ENCODE data around the gene C1orf232.

The C1orf232 gene

DNA sequence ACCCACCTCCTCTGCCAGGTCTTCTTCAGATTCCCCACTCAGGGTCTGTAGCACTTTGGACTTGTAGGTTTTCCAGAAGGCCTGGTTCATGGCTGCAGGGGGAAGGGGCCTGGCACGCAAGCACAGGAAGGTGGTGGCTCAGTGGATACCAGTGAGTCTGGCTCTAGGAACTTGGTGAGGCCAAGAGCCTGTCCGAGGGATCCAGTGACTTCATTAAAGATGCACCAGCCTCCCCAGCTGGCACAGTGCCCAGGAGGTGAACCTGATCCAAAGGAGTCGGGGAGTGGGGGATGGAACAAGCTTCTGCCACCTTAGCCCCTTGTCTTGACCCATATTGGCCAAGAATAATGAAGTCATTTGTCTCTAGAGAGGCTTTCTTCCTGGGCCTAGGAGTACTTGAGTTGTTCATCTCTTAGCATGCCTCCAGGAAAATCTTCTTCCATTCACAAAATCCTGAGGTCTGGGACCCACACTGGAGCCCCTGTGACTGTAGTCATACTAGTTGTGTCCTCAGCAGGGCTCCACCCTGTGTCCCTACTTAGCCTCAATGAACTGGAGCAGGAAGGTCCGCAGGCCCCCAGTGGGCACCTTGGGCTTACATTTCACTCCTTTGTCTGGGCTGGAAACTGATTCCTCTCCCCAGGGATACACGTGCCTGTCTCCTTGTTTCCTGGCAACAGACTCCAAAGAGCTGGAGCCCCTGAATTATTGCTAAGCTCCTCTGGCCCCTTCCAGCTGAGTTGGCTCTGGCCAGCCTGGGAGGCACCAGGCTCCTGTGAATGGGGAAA lies at the start of gene C1orf232:
C1orf232 (minus strand) TSS at position 554 of the 788 bp plus-strand sequence; CDS start at position 90, 464 bp downstream.
- Mint-ChIP-seq H3K9me3 (no peaks in the 10 kb centered on the region), H3K36me3 (peaks cover 5% of the 10 kb centered on the region), H3K4me3 (peak within 1 kb of the TSS; percentile 96), H3K27ac (peak within 1 kb of the TSS; percentile 91), H3K4me1 (peaks cover 3% of the 10 kb centered on the region), H3K27me3 (no peaks in the 10 kb centered on the region)

DNA sequence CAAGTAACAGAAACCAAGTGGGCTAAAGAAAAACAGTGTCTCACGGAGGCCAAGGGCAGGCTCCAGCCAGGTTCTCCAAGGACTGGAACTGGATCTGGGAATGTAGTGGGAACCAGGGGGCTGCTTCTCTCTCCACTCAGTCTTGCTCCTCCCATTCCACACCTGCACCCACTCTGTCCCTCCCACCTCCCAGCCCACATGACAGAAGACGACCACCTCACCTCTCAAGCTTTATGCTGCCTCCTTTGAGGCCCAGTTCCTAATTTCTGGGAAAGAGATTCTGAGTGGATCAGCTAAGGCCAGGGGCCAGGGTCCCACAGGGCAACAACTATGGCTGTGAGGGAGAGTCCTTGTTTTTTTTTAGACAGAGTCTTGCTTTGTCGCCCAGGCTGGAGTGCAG lies 46.5 kb upstream of the C1orf232 start:
- no peaks in the 10 kb centered on the region for H3K27me3 Mint-ChIP-seq
- no peaks in the 10 kb centered on the region for H3K9me3 Mint-ChIP-seq
- H3K36me3 Mint-ChIP-seq = no peaks in the 10 kb centered on the region
- no peaks in the 10 kb centered on the region for H3K4me1 Mint-ChIP-seq
- no peak overlapping the region for H3K27ac Mint-ChIP-seq
- no peak overlapping the region for H3K4me3 Mint-ChIP-seq

DNA sequence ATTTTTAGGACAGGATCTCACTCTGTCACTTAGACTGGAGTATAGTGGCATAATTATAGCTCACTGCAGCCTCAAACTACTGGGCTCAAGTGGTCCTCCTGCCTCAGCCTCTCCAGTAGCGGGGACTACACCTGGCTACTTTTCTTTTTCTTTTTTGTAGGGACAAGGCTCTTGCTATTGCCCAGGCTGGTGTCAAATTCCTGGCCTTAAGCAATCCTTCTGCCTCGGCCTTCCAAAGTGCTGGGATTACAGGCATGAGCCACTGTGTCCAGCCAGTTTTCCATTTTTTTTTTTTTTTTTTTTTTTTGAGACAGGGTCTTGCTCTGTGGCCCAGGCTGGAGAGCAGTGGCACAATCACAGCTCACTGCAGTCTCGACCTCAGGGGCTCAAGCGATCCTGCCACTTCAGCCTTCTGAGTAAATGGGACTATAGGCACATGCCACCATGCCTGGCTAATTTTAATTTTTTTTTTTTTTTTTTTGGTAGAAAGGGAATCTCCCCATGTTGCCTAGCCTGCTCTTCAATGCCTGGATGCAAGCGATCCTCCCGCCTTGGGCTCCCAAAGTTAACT lies 44.7 kb upstream of the C1orf232 start:
- no peak overlapping the region for H3K4me3 Mint-ChIP-seq
- H3K4me1 Mint-ChIP-seq = no peaks in the 10 kb centered on the region
- H3K9me3 Mint-ChIP-seq = no peaks in the 10 kb centered on the region
- no peaks in the 10 kb centered on the region for H3K36me3 Mint-ChIP-seq
- no peaks in the 10 kb centered on the region for H3K27me3 Mint-ChIP-seq
- H3K27ac Mint-ChIP-seq = no peak overlapping the region

DNA sequence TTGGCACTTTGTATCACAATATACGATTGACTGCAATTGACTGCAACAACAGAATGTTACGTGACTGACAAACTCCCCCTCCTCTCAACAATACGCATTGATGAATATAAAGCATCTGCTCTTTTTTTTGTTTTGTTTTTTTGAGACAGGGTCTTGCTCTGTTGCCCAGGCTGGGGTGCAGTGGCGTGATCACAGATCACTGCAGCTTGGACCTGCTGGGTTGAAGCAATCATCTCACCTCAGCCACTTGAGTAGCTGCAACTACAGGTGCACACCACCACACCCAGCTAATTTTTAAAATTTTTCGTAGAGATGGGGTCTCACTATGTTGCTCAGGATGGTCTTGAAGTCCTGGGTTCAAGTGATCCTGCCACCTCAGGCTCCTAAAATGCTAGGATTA lies 44.0 kb upstream of the C1orf232 start:
- no peaks in the 10 kb centered on the region for H3K4me1 Mint-ChIP-seq
- no peak overlapping the region for H3K4me3 Mint-ChIP-seq
- H3K27ac Mint-ChIP-seq = no peak overlapping the region
- H3K9me3 Mint-ChIP-seq = no peaks in the 10 kb centered on the region
- no peaks in the 10 kb centered on the region for H3K27me3 Mint-ChIP-seq
- no peaks in the 10 kb centered on the region for H3K36me3 Mint-ChIP-seq

DNA sequence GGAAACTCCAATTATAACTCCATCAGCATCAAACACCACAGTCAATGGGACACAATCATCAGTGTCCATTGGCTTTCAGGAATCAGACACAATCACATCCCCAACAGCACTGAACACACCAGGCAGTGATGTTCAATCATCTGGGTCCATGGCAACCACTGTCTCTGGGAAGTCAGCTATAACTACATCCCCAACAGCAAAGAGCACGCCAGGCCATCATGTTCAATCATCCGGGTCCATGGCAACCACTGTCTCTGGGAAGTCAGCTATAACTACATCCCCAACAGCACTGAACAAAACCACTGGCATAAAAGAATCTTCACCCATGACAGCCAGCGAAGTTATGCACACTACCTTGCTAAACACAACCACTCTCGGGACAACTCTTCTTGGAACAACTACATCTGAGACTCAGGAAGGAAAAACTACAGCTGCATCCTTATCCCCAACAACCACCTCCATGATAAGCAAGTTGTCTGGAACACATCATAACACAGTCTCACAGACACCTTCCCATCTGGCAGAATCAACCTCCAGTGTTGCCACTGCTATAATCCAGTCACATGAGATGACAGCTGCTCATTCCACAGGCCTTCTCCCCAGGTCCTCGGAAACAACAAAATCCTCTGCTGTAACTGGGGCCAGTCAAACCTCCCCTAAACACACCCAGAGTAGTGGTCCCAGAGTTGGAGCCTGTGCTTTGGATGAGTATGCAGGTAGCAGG lies 41.5 kb upstream of the C1orf232 start:
- H3K4me1 Mint-ChIP-seq = no peaks in the 10 kb centered on the region
- H3K9me3 Mint-ChIP-seq = no peaks in the 10 kb centered on the region
- no peak overlapping the region for H3K4me3 Mint-ChIP-seq
- no peaks in the 10 kb centered on the region for H3K27me3 Mint-ChIP-seq
- no peaks in the 10 kb centered on the region for H3K36me3 Mint-ChIP-seq
- no peak overlapping the region for H3K27ac Mint-ChIP-seq

DNA sequence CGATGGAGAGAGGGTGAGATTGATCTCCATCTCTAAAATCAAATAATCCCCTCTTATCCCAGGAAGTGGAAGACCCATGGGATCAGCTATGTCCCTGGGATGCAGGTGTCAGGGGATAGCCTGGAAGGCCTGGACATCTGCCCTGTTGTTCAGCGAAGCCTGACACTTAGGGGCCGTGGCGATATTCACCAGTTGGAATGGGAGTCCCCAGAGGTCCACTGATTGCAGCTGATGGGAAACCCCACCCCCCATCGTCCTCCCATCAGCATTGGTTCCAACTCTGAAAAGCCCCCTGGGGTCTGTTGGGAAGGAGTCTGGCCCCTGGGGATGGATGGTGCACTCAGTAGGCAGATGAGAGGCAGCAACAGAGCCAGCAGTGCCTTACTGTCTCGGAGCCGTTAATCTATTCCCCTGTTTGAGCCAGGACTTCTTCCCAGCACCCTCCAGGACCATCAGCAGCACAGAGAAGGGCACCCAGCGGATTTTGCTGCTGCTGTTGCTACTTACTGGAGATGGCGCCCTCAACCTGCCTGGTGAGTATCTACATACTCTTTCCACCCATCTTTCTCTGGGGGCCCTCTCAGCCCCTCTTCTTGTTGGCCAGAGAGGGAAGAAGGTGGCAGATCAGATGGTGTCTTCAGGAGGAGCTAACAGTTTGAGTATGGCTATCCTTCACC lies 35.0 kb upstream of the C1orf232 start:
- no peaks in the 10 kb centered on the region for H3K9me3 Mint-ChIP-seq
- no peaks in the 10 kb centered on the region for H3K27me3 Mint-ChIP-seq
- H3K4me1 Mint-ChIP-seq = peaks cover 39% of the 10 kb centered on the region
- no peaks in the 10 kb centered on the region for H3K36me3 Mint-ChIP-seq
- no peak overlapping the region for H3K27ac Mint-ChIP-seq
- H3K4me3 Mint-ChIP-seq = no peak overlapping the region

DNA sequence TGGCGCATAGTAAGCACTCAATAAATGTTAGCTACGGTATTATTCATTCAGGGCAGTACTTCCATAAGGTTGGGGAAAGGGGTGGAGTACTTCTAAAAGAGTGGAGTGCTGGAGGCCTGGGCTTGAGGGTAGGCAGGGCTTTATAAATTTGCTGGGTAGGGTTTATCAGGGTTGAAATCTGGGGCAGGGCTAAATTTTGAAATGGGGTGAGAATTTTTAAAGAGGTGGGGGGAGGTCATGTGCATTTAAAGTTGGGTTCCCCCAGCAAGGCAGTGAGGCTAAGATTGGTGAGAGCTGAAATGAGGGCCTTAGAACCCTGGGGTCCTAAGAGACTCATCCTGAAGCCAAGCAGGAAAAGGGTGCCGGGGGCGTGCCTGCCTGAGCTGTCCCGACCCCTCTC lies 31.6 kb upstream of the C1orf232 start:
- Mint-ChIP-seq H3K9me3 (no peaks in the 10 kb centered on the region), H3K4me3 (no peak overlapping the region), H3K27ac (no peak overlapping the region), H3K36me3 (no peaks in the 10 kb centered on the region), H3K4me1 (peaks cover 39% of the 10 kb centered on the region), H3K27me3 (no peaks in the 10 kb centered on the region)

DNA sequence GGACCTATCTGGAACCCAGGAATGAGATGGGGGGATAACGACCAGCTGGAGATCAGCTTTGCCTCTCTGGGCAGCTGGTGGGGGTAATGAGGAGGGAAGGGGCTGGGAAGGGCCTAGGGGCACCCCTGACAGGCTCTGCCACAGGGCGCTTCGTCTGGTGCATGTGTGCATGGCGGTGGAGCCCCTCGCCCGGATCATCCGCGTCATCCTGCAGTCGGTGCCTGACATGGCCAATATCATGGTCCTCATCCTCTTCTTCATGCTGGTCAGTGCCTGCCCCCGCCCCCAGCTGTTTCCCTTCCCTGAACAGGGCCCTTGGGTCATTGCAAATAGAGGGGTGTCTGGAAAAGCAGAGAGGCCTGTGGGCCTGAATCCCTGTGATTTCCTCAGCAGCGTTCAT lies 29.1 kb upstream of the C1orf232 start:
- H3K4me1 Mint-ChIP-seq = peaks cover 39% of the 10 kb centered on the region
- H3K4me3 Mint-ChIP-seq = no peak overlapping the region
- no peaks in the 10 kb centered on the region for H3K36me3 Mint-ChIP-seq
- H3K27ac Mint-ChIP-seq = no peak overlapping the region
- H3K9me3 Mint-ChIP-seq = no peaks in the 10 kb centered on the region
- no peaks in the 10 kb centered on the region for H3K27me3 Mint-ChIP-seq

DNA sequence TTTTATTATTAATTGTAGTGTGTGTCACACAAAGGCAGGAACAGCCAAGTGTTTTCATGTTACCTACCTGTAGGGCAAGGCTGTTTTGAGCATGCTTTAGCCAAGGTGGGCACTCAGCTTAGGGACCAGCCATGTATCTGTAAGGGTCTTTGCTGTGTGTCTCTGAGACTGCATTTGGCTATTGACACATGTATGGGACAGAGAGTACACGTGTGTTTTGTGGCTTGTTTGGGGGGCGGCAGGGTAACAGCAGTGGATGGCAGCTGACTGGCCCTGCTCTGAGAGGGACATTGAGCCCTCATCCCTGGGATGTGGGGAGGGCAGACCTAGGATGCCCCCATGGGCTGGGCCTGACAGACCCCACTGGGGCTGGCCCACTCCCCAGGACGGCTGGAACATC lies 28.5 kb upstream of the C1orf232 start:
- no peaks in the 10 kb centered on the region for H3K27me3 Mint-ChIP-seq
- H3K36me3 Mint-ChIP-seq = no peaks in the 10 kb centered on the region
- H3K4me3 Mint-ChIP-seq = no peak overlapping the region
- H3K9me3 Mint-ChIP-seq = no peaks in the 10 kb centered on the region
- H3K4me1 Mint-ChIP-seq = peaks cover 33% of the 10 kb centered on the region
- no peak overlapping the region for H3K27ac Mint-ChIP-seq

DNA sequence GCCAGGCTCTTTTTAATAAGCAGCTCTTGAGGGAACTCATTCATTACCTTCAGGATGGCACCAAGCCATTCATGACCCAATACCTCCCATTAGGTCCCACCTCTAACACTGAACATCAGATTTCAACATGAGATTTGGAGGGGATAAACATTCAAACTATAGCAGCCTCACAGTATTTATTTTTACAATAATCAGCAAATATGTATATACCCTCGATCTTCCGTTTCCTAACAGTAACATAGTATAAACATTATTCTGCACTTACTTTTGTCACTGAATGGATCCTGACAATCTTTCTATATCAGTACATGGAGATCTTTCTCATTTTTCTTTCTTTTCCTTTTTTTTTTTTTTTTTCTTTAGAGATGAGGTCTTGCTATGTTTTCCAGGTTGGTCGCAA lies 27.0 kb upstream of the C1orf232 start:
- Mint-ChIP-seq H3K27me3 (no peaks in the 10 kb centered on the region), H3K36me3 (no peaks in the 10 kb centered on the region), H3K9me3 (no peaks in the 10 kb centered on the region), H3K4me3 (no peak overlapping the region), H3K27ac (no peak overlapping the region), H3K4me1 (peaks cover 29% of the 10 kb centered on the region)

DNA sequence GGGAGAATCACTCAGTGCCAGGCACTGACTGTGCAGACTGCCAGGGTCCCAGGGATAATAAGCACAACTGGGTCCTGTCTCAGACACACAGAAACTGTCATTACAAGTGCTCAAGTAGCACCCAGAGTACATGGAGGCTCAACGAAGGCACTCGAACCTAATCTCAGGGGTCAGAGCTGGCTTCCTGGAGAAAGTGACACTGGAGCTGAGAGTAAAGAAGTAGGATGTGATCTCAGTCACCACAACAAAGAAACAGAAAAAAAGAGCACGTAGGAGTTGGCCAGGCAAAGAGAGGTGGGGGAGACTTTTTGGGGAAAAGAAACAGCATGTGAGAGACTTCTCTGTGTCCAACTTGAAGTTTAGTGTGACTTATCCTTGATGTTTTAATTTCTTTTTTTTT lies 23.0 kb upstream of the C1orf232 start:
- Mint-ChIP-seq H3K9me3 (no peaks in the 10 kb centered on the region), H3K4me3 (peak overlapping the region; percentile 34), H3K4me1 (peaks cover 23% of the 10 kb centered on the region), H3K27ac (no peak overlapping the region), H3K27me3 (no peaks in the 10 kb centered on the region), H3K36me3 (no peaks in the 10 kb centered on the region)

DNA sequence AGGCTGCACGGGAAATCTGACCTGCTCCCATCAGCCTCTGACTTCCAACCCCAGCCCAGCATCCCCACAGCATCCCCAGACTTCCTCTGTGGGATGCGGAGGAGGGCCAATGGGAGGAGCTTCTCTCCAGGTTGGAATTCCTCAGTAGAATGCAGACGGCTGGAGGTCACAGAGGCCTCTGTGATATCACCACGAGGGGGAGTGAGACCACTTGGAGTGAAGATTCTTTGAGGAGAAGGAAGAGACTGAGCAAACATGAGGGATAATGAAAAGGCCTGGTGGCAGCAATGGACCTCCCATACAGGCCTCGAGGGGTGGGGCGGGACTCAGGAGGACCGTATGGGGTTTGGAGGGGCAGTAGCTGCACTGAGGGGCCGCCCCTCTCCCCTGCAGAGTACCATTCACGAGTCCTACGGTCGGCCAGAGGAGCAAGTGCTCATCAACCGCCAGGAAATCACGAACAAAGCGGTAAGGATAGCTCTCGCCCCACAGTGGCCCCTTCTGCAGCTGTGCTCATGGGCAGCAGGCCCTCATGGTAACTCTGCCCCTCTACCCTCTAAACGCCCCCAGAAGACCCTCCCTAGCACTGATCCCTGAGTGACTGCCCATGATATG lies 21.7 kb upstream of the C1orf232 start, which contains the start of gene CATSPER4:
CATSPER4 (plus strand) TSS at position 230 of the 615 bp plus-strand sequence; CDS start at position 256, 26 bp downstream.
- Mint-ChIP-seq H3K4me3 (no peak within 1 kb of the TSS), H3K27me3 (no peaks in the 10 kb centered on the region), H3K4me1 (peaks cover 23% of the 10 kb centered on the region), H3K27ac (peak within 1 kb of the TSS; percentile 12), H3K36me3 (no peaks in the 10 kb centered on the region), H3K9me3 (no peaks in the 10 kb centered on the region)

DNA sequence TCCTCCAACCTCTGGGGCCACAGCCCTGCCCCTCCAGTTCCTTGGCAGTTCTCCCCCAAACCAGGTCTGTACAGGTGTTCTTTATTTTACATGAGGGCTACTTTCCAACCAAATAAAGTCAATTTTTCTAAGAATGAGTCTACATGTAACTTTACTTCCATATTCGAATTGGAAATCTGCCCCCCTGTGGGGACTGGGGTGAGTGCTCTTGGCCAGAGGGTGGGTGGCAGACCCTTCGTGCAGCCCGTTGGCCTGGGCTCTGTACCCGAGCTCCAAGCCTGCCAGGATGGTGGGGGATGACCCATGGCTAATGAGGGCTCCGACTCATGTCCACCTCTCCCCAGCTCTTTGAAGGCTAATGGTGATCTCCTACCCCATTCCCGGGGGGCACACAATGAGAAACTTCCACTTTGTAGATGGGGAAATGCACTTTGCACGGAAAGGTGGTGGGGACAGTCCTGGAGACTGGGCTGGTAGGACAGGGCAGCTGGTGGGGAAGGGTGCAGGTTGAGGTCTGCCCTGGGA lies 21.1 kb upstream of the C1orf232 start:
- Mint-ChIP-seq H3K36me3 (no peaks in the 10 kb centered on the region), H3K27me3 (no peaks in the 10 kb centered on the region), H3K27ac (no peak overlapping the region), H3K9me3 (no peaks in the 10 kb centered on the region), H3K4me1 (peaks cover 23% of the 10 kb centered on the region), H3K4me3 (no peak overlapping the region)

DNA sequence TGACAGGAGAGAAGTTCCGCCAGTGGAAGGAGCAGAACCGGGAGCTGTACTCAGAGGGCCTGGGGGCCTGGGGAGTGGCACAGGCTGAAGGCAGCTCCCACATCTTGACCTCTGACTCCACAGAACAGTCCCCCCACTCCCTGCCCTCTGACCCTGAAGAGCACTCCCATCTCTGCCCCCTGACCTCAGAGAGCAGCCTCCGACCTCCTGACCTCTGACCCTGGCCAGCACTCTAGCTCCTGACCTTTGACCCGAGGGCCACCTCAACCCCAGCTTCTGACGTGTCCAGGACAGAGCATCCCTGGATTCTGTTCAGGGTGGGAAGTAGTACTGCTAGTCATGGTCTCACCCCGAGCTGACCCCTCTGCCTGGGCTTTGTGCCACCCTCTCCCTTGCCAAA lies 20.6 kb upstream of the C1orf232 start:
- Mint-ChIP-seq H3K27ac (peak overlapping the region; percentile 12), H3K9me3 (no peaks in the 10 kb centered on the region), H3K27me3 (no peaks in the 10 kb centered on the region), H3K4me3 (no peak overlapping the region), H3K4me1 (peaks cover 21% of the 10 kb centered on the region), H3K36me3 (no peaks in the 10 kb centered on the region)

DNA sequence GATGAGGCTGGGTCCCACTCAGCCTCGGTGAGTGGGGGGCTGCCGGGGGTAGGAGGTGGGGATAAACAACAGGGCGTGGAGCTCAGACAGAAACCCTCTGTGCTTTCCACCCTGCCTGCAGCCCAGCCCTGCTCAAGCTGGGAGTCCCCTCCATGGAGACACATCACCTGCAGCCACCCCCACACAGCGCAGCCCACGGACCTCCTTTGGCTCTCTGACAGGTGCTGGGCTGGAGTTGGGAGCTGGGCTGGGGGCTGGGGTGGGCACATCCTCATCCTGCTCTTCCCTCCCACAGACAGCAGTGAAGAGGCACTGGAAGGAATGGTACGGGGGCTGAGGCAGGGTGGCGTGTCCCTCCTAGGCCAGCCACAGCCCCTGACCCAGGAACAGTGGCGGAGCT lies 19.7 kb upstream of the C1orf232 start:
- Mint-ChIP-seq H3K27ac (no peak overlapping the region), H3K4me3 (no peak overlapping the region), H3K4me1 (peaks cover 15% of the 10 kb centered on the region), H3K9me3 (no peaks in the 10 kb centered on the region), H3K27me3 (no peaks in the 10 kb centered on the region), H3K36me3 (no peaks in the 10 kb centered on the region)
